Right atrium auricular region (tissue), 2 donors: Measurements from ENCODE around the gene ARHGEF4. TPM values are rescaled to one million over a fixed set of nuclear protein-coding genes. Genes with fewer than 3 reads are reported as not detected.

Experiments
- DNase-seq: peaks from one replicate; pipeline ENCODE4 v3.0.0-alpha.2; 2019; ENCODE audit warnings: low spot score
- H3K27ac ChIP-seq, 2 donors: fragments of 200-600 bp; sonication (generic); 1 replicate in 1 of 2; 2 replicates in 1 of 2; pipeline ENCODE4 v1.5.1; 2016 to 2019
- H3K27me3 ChIP-seq, 2 donors: fragments of 200-600 bp; sonication (generic); one replicate each; pipeline versions ENCODE4 v1.5.1 to v1.6.0; 2017 to 2019
- H3K36me3 ChIP-seq: fragments of 200-600 bp; sonication (generic); one replicate; pipeline ENCODE4 v1.5.1; 2016
- H3K4me1 ChIP-seq, 2 donors: fragments of 200-600 bp; sonication (generic); one replicate each; pipeline versions ENCODE4 v1.5.1 to v1.6.0; 2017 to 2019
- H3K4me3 ChIP-seq, 2 donors: fragments of 200-600 bp; sonication (generic); 1 replicate in 1 of 2; 2 replicates in 1 of 2; pipeline ENCODE4 v1.5.1; 2017 to 2019; ENCODE audit warnings: mild to moderate bottlenecking in 1 of 2, moderate library complexity in 1 of 2
- H3K9me3 ChIP-seq, 2 donors: fragments of 200-600 bp; sonication (generic); one replicate each; pipeline ENCODE4 v1.5.1; 2019
- CTCF ChIP-seq, 2 donors: fragments of 200-600 bp; sonication (generic); IDR thresholded peaks; one replicate each; pipeline ENCODE4 v1.5.1; 2019; ENCODE audit warnings: antibody characterized with exemption in 2 of 2
- total RNA-seq, 2 donors: library from RNA; depleted of rRNA; stranded (reverse); fragments of >200 nt; gene quantifications; one replicate each; pipeline ENCODE4 v1.1.0, GENCODE V29; 2016

Gene ARHGEF4
- total RNA-seq, 2 donors from 2014 or later: 3.5 to 8.1 TPM

GRCh38 chr2:131029812-131030211 lies 193.1 kb downstream of the ARHGEF4 start:
- no peaks in the 10 kb centered on the region for H3K9me3 ChIP-seq
- no peaks in the 10 kb centered on the region for H3K36me3 ChIP-seq
- peak; percentile 47 for DNase-seq
- H3K4me3 ChIP-seq: no peak overlapping the region
- no peaks in the 10 kb centered on the region for H3K27me3 ChIP-seq
- H3K27ac ChIP-seq: no peak overlapping the region
- H3K4me1 ChIP-seq: peaks cover 0 to 5% of the 10 kb centered on the region in 2 donors
- no peak for TF ChIP-seq CTCF (IDR thresholded peaks at IDR 0.05)

- Histone ChIP-seq H3K27ac (no peak overlapping the region), H3K9me3 (no peaks in the 10 kb centered on the region), H3K4me1 (peaks cover 0 to 10% of the 10 kb centered on the region in 2 donors), H3K27me3 (no peaks in the 10 kb centered on the region), H3K36me3 (no peaks in the 10 kb centered on the region), H3K4me3 (no peak overlapping the region)
- peak; percentile 56 for DNase-seq
- no peak for TF ChIP-seq CTCF (IDR thresholded peaks at IDR 0.05)
These were observed 193.8 kb downstream of the ARHGEF4 start for GRCh38 chr2:131030478-131030971.

- peak; percentile 47 for DNase-seq
- Histone ChIP-seq H3K4me1 (peaks cover 0 to 11% of the 10 kb centered on the region in 2 donors), H3K27me3 (no peaks in the 10 kb centered on the region), H3K9me3 (no peaks in the 10 kb centered on the region), H3K27ac (no peak overlapping the region), H3K4me3 (no peak overlapping the region), H3K36me3 (no peaks in the 10 kb centered on the region)
- no peak for TF ChIP-seq CTCF (IDR thresholded peaks at IDR 0.05)
These were observed 194.7 kb downstream of the ARHGEF4 start for GRCh38 chr2:131031431-131031841.

- H3K4me1 ChIP-seq: peaks cover 0 to 11% of the 10 kb centered on the region in 2 donors
- no peaks in the 10 kb centered on the region for H3K9me3 ChIP-seq
- no peaks in the 10 kb centered on the region for H3K27me3 ChIP-seq
- no peak for TF ChIP-seq CTCF (IDR thresholded peaks at IDR 0.05)
- H3K4me3 ChIP-seq: no peak overlapping the region
- H3K36me3 ChIP-seq: no peaks in the 10 kb centered on the region
- no peak overlapping the region for H3K27ac ChIP-seq
- DNase-seq: peak; percentile 47
These were observed 195.2 kb downstream of the ARHGEF4 start for GRCh38 chr2:131031875-131032274.

GRCh38 chr2:131032393-131032836 lies 195.7 kb downstream of the ARHGEF4 start:
- H3K27me3 ChIP-seq: no peaks in the 10 kb centered on the region
- no peak overlapping the region for H3K4me3 ChIP-seq
- no peaks in the 10 kb centered on the region for H3K36me3 ChIP-seq
- no peaks in the 10 kb centered on the region for H3K9me3 ChIP-seq
- peaks cover 0 to 11% of the 10 kb centered on the region in 2 donors for H3K4me1 ChIP-seq
- TF ChIP-seq CTCF (IDR thresholded peaks at IDR 0.05): no peak
- no peak for DNase-seq
- H3K27ac ChIP-seq: no peak overlapping the region

- DNase-seq: no peak
- no peak for TF ChIP-seq CTCF (IDR thresholded peaks at IDR 0.05)
- Histone ChIP-seq H3K4me1 (peaks cover 0 to 11% of the 10 kb centered on the region in 2 donors), H3K4me3 (no peak overlapping the region), H3K9me3 (no peaks in the 10 kb centered on the region), H3K27ac (no peak overlapping the region), H3K36me3 (no peaks in the 10 kb centered on the region), H3K27me3 (no peaks in the 10 kb centered on the region)
These were observed 197.0 kb downstream of the ARHGEF4 start for GRCh38 chr2:131033786-131034121.
